HEK293T (cell line): ENCODE results near the gene MSTN.

Experiments
- ARNT ChIP-seq: fragments of 450-650 bp; IDR thresholded peaks from 2 replicates; pipeline ENCODE4 v1.6.1; 2017; ENCODE audit warnings: mild to moderate bottlenecking
- BHLHE40 ChIP-seq: fragments of 450-650 bp; IDR thresholded peaks from 2 replicates; pipeline ENCODE4 v1.6.1; 2016; ENCODE audit warnings: mild to moderate bottlenecking, moderate library complexity, borderline replicate concordance
- CTBP1 ChIP-seq: fragments of 450-650 bp; IDR thresholded peaks from 2 replicates; pipeline ENCODE4 v1.6.1; 2016; ENCODE audit warnings: borderline replicate concordance
- ELF4 ChIP-seq: fragments of 450-650 bp; IDR thresholded peaks from 2 replicates; pipeline ENCODE4 v1.6.1; 2017; ENCODE audit warnings: antibody characterized with exemption
- FOXM1 ChIP-seq: fragments of 450-650 bp; IDR thresholded peaks from 2 replicates; pipeline ENCODE4 v1.6.1; 2017; ENCODE audit warnings: mild to moderate bottlenecking, borderline replicate concordance
- LEF1 ChIP-seq: fragments of 450-650 bp; IDR thresholded peaks from 2 replicates; pipeline ENCODE4 v1.6.1; 2017; ENCODE audit warnings: mild to moderate bottlenecking, borderline replicate concordance
- NFRKB ChIP-seq: fragments of 450-650 bp; IDR thresholded peaks from 2 replicates; pipeline ENCODE4 v1.6.1; 2016; ENCODE audit warnings: mild to moderate bottlenecking, moderate library complexity
- SP1 ChIP-seq: fragments of 450-650 bp; IDR thresholded peaks from 2 replicates; pipeline ENCODE4 v1.6.1; 2017
- SUZ12 ChIP-seq: fragments of 450-650 bp; IDR thresholded peaks from 2 replicates; pipeline ENCODE4 v1.6.1; 2016; ENCODE audit warnings: mild to moderate bottlenecking
- TARDBP ChIP-seq: fragments of 450-650 bp; IDR thresholded peaks from 2 replicates; pipeline ENCODE4 v1.6.1; 2016
- ZNF384 ChIP-seq: fragments of 450-650 bp; IDR thresholded peaks from 2 replicates; pipeline ENCODE4 v1.6.1; 2016

DNA sequence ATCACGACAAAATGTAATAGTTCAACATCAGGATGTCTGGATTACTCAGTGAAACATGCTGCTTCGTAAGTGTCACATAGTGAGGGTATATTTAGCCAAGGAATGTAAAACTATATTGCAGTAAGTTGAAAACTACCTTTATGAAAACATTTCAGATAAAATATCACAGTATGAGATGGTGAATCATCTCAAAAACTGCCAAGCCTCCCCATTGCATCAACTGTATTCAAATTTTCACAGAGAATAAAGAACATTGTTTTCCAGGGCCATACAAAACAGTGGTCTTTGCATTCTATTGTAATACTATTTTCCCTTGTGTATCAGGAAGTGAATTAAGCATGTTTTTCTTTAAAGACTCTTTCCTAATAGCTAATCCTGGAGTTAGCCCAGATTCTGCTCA is 47.6 kb upstream of the MSTN start:
- TF ChIP-seq BHLHE40 (no peak), SP1 (no peak), ELF4 (no peak), CTBP1 (no peak), TARDBP (no peak), LEF1 (no peak), ZNF384 (no peak), NFRKB (no peak), ARNT (no peak), SUZ12 (no peak), FOXM1 (no peak)
